ENCODE measurements around the gene PCIF1. TPM values are rescaled to one million over a fixed set of nuclear protein-coding genes. Genes with fewer than 3 reads are reported as not detected.
"Not testable (repeated sequence)": the region's sequence is repeated elsewhere in the genome, so short reads cannot be mapped to it uniquely, and the experiment has no call there.

The PCIF1 gene
- total RNA-seq, 1 donor from 2014 or later = 9.5 TPM

- Histone ChIP-seq H3K27ac (no peak overlapping the region), H3K4me1 (no peaks in the 10 kb centered on the region), H3F3A (ENCODE audit: low read depth) (peaks cover 4% of the 10 kb centered on the region), H3K9me3 (ENCODE audit: low read depth) (no peaks in the 10 kb centered on the region), H3K79me2 (ENCODE audit: low read depth) (no peaks in the 10 kb centered on the region), H4K20me1 (ENCODE audit: low read depth) (no peaks in the 10 kb centered on the region), H3K4me3 (no peak overlapping the region), H3K9ac (no peak overlapping the region), H2AFZ (replicated peaks) (no peak overlapping the region), H3K4me2 (no peak overlapping the region), H3K27me3 (no peaks in the 10 kb centered on the region), H3K36me3 (no peaks in the 10 kb centered on the region)
- Mint-ChIP-seq H3K4me1 (no peaks in the 10 kb centered on the region), H3K9me3 (no peaks in the 10 kb centered on the region), H3K36me3 (no peaks in the 10 kb centered on the region), H3K27ac (no peak overlapping the region), H3K27me3 (ENCODE audit: insufficient read depth, low read depth) (peaks cover 2% of the 10 kb centered on the region), H3K4me3 (peak overlapping the region; percentile 33)
- TF ChIP-seq CTCF (IDR thresholded peaks at IDR 0.05) (peak; percentile 90), EZH2phosphoT487 (IDR thresholded peaks at IDR 0.05) (no peak)
- peak; percentile 88 for DNase-seq (ENCODE audit: low spot score)
These were observed 52.8 kb downstream of the PCIF1 start for GRCh38 chr20:45987108-45987780.

- H3K27ac ChIP-seq; H3K36me3 Mint-ChIP-seq; H3K4me1 ChIP-seq; H3K9me3 Mint-ChIP-seq; H3K4me1 Mint-ChIP-seq; H3K27ac Mint-ChIP-seq; DNase-seq (ENCODE audit: low spot score); H3K4me3 Mint-ChIP-seq; H3F3A ChIP-seq (ENCODE audit: low read depth); H3K9ac ChIP-seq; H2AFZ ChIP-seq (replicated peaks); H3K4me2 ChIP-seq; H3K9me3 ChIP-seq (ENCODE audit: low read depth); H3K27me3 ChIP-seq; H4K20me1 ChIP-seq (ENCODE audit: low read depth); H3K4me3 ChIP-seq; H3K27me3 Mint-ChIP-seq (ENCODE audit: insufficient read depth, low read depth); H3K79me2 ChIP-seq (ENCODE audit: low read depth); H3K36me3 ChIP-seq: not testable (repeated sequence)
These were observed 54.3 kb downstream of the PCIF1 start for GRCh38 chr20:45988830-45989229.

GRCh38 chr20:45991616-45992015, 57.1 kb downstream of the PCIF1 start:
- peaks cover 3% of the 10 kb centered on the region for H3K4me1 Mint-ChIP-seq
- Histone ChIP-seq H3K27ac (no peak overlapping the region), H3K79me2 (ENCODE audit: low read depth) (no peaks in the 10 kb centered on the region), H3K36me3 (no peaks in the 10 kb centered on the region), H3K4me3 (no peak overlapping the region), H3K27me3 (no peaks in the 10 kb centered on the region), H2AFZ (replicated peaks) (no peak overlapping the region), H3K4me1 (no peaks in the 10 kb centered on the region), H3K4me2 (no peak overlapping the region), H3F3A (ENCODE audit: low read depth) (peaks cover 4% of the 10 kb centered on the region), H3K9me3 (ENCODE audit: low read depth) (no peaks in the 10 kb centered on the region), H4K20me1 (ENCODE audit: low read depth) (no peaks in the 10 kb centered on the region), H3K9ac (no peak overlapping the region)
- no peak overlapping the region for H3K27ac Mint-ChIP-seq
- H3K27me3 Mint-ChIP-seq (ENCODE audit: insufficient read depth, low read depth) = peaks cover 6% of the 10 kb centered on the region
- DNase-seq (ENCODE audit: low spot score) = no peak
- no peaks in the 10 kb centered on the region for H3K9me3 Mint-ChIP-seq
- H3K36me3 Mint-ChIP-seq = no peaks in the 10 kb centered on the region
- TF ChIP-seq EZH2 (IDR thresholded peaks at IDR 0.05) (no peak), CTCF (IDR thresholded peaks at IDR 0.05) (no peak), EZH2phosphoT487 (IDR thresholded peaks at IDR 0.05) (no peak)
- no peak overlapping the region for H3K4me3 Mint-ChIP-seq

GRCh38 chr20:45993197-45993951, 58.9 kb downstream of the PCIF1 start:
- Histone ChIP-seq H3K27ac (no peak overlapping the region), H3F3A (ENCODE audit: low read depth) (no peaks in the 10 kb centered on the region), H3K4me3 (no peak overlapping the region), H3K79me2 (ENCODE audit: low read depth) (no peaks in the 10 kb centered on the region), H4K20me1 (ENCODE audit: low read depth) (no peaks in the 10 kb centered on the region), H3K9me3 (ENCODE audit: low read depth) (no peaks in the 10 kb centered on the region), H3K4me1 (no peaks in the 10 kb centered on the region), H3K36me3 (no peaks in the 10 kb centered on the region), H3K9ac (no peak overlapping the region), H2AFZ (replicated peaks) (no peak overlapping the region), H3K4me2 (no peak overlapping the region), H3K27me3 (no peaks in the 10 kb centered on the region)
- H3K27ac Mint-ChIP-seq = no peak overlapping the region
- no peak overlapping the region for H3K4me3 Mint-ChIP-seq
- H3K4me1 Mint-ChIP-seq = peaks cover 5% of the 10 kb centered on the region
- no peak for TF ChIP-seq EZH2phosphoT487 (IDR thresholded peaks at IDR 0.05)
- TF ChIP-seq EZH2 (IDR thresholded peaks at IDR 0.05) = no peak
- TF ChIP-seq CTCF (IDR thresholded peaks at IDR 0.05) = no peak
- no peaks in the 10 kb centered on the region for H3K9me3 Mint-ChIP-seq
- no peaks in the 10 kb centered on the region for H3K36me3 Mint-ChIP-seq
- no peak for DNase-seq (ENCODE audit: low spot score)
- peaks cover 3% of the 10 kb centered on the region for H3K27me3 Mint-ChIP-seq (ENCODE audit: insufficient read depth, low read depth)
